Brain microvascular endothelial cell (primary cell): ENCODE data around the gene FIBCD1.
A peak's percentile ranks its signal among the peaks of the same experiment; 100 is the strongest.

Source experiments
- DNase-seq: peaks from one replicate; pipeline ENCODE4 v3.0.0-alpha.2; 2020
- H3K27ac ChIP-seq: fragments of 250-450 bp; sonication (Bioruptor Pico); 2 replicates; pipeline ENCODE4 v1.5.1; 2020; ENCODE audit warnings: mild to moderate bottlenecking, moderate library complexity
- H3K27me3 ChIP-seq: fragments of 250-450 bp; sonication (Bioruptor Pico); replicated peaks from 2 replicates; pipeline ENCODE4 v1.5.1; 2020; ENCODE audit warnings: mild to moderate bottlenecking
- H3K36me3 ChIP-seq: fragments of 250-450 bp; sonication (Bioruptor Pico); replicated peaks from 2 replicates; pipeline ENCODE4 v1.5.1; 2020; ENCODE audit warnings: mild to moderate bottlenecking
- H3K4me3 ChIP-seq: 2 replicates; pipeline ENCODE4 v1.5.1; 2011; ENCODE audit warnings: low read depth, mild to moderate bottlenecking, control low read depth, low read length, moderate library complexity
- in situ Hi-C: cut with HindIII; loops from 2 replicates; pipeline ENCODE4 v1.10.0; 2017; ENCODE audit warnings: low sequenced_read_pairs, low pct_ligation_motif_present
- TF ChIP-seq, protein P1 (sequence below): IDR thresholded peaks from 2 replicates; pipeline ENCODE4 v1.5.1; 2011; ENCODE audit warnings: low read depth, mild to moderate bottlenecking, moderate library complexity, low read length, control low read depth, inconsistent platforms; ENCODE audit errors: missing control alignments

The FIBCD1 gene, protein sequence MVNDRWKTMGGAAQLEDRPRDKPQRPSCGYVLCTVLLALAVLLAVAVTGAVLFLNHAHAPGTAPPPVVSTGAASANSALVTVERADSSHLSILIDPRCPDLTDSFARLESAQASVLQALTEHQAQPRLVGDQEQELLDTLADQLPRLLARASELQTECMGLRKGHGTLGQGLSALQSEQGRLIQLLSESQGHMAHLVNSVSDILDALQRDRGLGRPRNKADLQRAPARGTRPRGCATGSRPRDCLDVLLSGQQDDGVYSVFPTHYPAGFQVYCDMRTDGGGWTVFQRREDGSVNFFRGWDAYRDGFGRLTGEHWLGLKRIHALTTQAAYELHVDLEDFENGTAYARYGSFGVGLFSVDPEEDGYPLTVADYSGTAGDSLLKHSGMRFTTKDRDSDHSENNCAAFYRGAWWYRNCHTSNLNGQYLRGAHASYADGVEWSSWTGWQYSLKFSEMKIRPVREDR

DNA sequence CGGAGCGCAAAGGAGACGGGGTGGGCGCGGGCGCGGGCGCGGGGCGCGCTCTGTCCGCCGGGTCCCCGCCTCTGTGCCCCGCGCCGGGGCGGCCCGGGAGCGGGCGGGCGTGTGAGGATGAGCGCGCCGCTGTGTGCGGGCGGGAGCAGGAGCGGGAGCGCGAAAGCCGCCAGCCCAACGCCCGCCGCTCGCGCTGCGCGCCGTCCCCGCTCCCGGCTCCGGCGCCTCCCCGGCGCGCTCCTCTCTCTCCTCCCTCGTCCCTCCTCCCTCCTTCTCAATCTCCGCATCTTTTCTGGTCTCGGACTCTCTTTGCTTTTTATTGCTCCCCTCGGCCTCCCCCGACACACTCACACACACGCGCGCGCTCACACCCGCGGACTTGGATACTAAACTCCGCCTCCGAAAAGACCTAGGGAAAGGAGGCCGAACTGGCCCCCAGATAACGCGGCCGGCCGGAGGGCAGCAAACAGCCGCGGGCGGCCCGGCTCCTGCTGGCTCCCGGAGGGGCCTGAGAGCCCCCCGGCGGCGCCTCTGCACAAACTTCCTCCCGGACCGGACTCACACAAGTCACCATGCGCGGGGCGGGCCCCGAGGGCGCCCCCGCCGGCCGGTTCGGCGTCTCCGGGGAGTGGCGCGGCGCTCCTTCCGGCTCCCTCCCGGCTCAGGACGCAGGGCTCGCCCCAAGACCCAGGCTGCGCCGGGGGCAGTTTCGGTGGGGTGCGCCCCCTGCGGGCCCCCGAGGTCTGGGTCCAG lies at the start of gene FIBCD1:
Gene FIBCD1, minus strand, starts transcription at position 596 of the 753 bp plus-strand sequence. CDS start 640 bp downstream, outside the sequence.
- Histone ChIP-seq H3K36me3 (no peaks in the 10 kb centered on the region), H3K4me3 (peak within 1 kb of the TSS; percentile 47), H3K27ac (no peak within 1 kb of the TSS), H3K27me3 (peaks cover 70% of the 10 kb centered on the region)
- DNase-seq, result no peak
- in situ Hi-C loops, result no loop called here
- TF ChIP-seq, protein P1, sequence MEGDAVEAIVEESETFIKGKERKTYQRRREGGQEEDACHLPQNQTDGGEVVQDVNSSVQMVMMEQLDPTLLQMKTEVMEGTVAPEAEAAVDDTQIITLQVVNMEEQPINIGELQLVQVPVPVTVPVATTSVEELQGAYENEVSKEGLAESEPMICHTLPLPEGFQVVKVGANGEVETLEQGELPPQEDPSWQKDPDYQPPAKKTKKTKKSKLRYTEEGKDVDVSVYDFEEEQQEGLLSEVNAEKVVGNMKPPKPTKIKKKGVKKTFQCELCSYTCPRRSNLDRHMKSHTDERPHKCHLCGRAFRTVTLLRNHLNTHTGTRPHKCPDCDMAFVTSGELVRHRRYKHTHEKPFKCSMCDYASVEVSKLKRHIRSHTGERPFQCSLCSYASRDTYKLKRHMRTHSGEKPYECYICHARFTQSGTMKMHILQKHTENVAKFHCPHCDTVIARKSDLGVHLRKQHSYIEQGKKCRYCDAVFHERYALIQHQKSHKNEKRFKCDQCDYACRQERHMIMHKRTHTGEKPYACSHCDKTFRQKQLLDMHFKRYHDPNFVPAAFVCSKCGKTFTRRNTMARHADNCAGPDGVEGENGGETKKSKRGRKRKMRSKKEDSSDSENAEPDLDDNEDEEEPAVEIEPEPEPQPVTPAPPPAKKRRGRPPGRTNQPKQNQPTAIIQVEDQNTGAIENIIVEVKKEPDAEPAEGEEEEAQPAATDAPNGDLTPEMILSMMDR, result no peak

DNA sequence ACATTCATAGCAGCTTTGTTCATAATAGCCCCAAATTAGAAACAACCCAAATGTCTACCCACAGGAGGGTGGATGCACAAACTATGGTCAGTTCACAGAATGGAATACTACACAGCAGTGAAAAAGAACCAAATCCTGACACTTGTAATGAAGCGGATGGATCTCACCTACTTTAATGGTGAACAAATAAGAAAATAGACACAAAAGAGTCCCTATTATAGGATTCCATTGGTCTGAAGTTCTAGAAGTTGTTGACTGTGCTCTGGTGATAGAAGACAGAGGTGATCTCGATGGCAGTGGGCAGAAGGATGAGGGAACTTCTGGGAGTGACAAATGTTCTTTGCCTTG lies 49.3 kb upstream of the FIBCD1 start:
- Histone ChIP-seq H3K27ac (no peak overlapping the region), H3K4me3 (no peak overlapping the region), H3K27me3 (peaks cover 83% of the 10 kb centered on the region), H3K36me3 (no peaks in the 10 kb centered on the region)
- in situ Hi-C loops, result no loop called here
- TF ChIP-seq, protein P1, result no peak
- DNase-seq, result no peak

DNA sequence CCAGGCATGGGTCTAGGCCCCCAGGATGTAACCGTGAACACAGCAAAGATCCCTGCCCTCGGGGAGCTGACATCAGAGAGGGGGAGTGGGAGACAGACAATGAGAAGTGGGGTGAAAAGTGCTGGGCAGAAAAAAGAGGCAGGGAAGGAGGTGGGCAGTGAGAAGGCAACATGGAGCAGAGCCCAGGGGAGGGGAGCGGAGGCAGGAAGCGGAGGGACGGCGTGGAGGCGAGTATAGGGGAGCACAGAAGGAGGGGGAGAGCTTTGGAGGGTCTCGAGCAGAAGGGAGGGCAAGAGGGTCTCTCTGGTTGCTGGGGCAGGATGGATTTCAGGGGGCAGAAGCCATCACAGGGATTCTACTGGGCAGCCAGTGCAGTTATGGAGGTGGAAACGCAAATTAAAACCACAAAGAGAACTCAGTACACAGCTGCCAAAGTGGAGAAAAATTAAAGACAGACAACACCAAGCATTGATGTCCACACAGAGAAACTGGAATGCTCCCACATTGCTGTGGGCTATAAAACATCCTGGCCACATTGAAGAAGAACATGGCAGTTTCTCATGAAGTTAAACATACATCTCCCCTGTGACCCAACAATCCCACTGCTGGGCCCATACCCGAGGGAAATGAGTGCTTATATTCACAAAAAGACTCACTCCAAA lies 48.8 kb upstream of the FIBCD1 start:
- Histone ChIP-seq H3K27ac (no peak overlapping the region), H3K4me3 (no peak overlapping the region), H3K36me3 (no peaks in the 10 kb centered on the region), H3K27me3 (peaks cover 86% of the 10 kb centered on the region)
- in situ Hi-C loops, result no loop called here
- TF ChIP-seq, protein P1, result no peak
- DNase-seq, result no peak

DNA sequence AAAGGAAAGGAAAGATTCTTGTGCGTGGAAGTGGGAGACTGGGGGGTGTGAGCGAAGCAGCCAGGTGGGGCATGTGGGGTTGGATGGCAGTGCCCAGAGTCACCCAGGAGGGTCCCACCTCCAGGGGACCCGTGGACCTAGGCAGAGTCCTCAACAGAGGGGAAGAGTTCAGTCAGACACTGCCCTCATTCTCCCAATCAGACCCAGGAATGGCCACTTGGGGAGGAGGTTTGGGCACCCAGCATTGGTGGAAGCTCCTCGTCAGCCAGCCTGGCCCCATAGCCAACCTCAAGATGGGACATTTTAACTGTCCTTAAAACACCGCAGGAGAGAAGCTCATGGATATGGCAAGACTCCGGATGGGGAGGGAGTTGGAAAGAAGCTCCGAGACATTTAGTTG lies 48.0 kb upstream of the FIBCD1 start:
- in situ Hi-C loops, result no loop called here

DNA sequence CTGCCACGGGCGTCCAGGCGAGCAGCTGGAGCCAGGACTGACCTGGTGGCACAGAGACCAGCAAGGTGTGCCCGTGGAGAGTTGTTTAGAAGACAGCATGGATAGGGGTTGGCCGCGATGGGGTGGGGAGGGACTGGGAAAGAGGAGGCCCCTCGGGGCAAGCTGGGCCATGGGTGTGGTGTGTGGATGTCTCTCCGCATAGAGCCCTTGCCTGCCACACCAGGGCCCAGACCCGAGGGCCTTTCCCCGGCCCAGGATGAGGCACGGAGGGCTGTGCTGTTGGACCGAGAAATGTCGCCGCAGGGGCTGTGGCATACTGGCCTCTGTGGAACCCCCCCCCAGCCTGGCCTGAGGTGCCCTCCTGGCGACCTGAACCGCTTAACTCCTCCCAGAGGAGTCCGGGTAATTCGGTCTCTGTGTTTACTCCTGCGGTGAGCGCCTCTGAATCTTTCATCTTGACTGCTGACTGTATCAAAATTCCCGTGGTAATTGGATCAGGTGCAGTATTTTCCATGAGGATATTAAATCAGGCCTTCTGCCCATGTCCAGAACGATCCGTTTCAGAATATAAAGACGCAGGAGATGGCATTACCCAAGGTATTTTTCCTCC lies 47.4 kb upstream of the FIBCD1 start:
- Histone ChIP-seq H3K27me3 (peaks cover 90% of the 10 kb centered on the region), H3K4me3 (no peak overlapping the region), H3K27ac (no peak overlapping the region), H3K36me3 (no peaks in the 10 kb centered on the region)
- TF ChIP-seq, protein P1, result no peak
- DNase-seq, result no peak
- in situ Hi-C loops, result no loop called here

More for the DNA sequence above, 48.0 kb upstream of the FIBCD1 start:
- Histone ChIP-seq H3K27me3 (peaks cover 87% of the 10 kb centered on the region), H3K27ac (no peak overlapping the region), H3K36me3 (no peaks in the 10 kb centered on the region), H3K4me3 (no peak overlapping the region)
- TF ChIP-seq, protein P1, result no peak
- DNase-seq, result no peak
